DMS153 treated with DMSO at 0.1 percent for 48 hours (cell line): Measurements from ENCODE around the gene F7.
"Not testable (repeated sequence)": the region's sequence is repeated elsewhere in the genome, so short reads cannot be mapped to it uniquely, and the experiment has no call there.

Experiments
- DNase-seq: peaks from one replicate; lab custom pipeline; 2025; ENCODE audit not compliant: unreplicated experiment; lab: John Stamatoyannopoulos, UW

F7 gene

GRCh38 chr13:113098162-113098732, 7.3 kb upstream of the F7 start:
- no peak for DNase-seq

DNA sequence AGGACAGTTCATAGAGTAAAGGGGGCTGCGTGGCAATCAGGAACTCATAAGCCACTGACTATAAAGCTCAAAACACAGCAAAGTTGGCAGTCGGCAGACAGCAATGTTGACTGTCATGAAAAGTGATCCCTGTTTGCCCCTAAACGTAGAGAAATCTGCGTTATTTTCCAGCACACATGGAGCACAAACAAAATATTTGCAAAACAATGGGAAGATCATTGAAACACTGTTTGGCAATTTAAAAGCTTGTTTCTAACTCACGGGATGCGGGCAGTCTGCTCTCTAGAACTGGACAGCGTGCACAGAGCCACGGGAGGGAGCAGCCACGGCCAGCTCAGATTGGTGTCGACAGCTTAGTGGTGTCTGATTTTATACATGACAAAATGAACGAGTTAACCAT, 6.4 kb upstream of the F7 start:
- no peak for DNase-seq

GRCh38 chr13:113102302-113102701, 3.3 kb upstream of the F7 start:
- DNase-seq: not testable (repeated sequence)

- DNase-seq: no peak
Observed at GRCh38 chr13:113102727-113103126, 2.9 kb upstream of the F7 start.

GRCh38 chr13:113103646-113104045, 1.9 kb upstream of the F7 start:
- no peak for DNase-seq

GRCh38 chr13:113105921-113106452, 396 bp downstream of the F7 start:
- no peak for DNase-seq

- no peak for DNase-seq
Observed at GRCh38 chr13:113106711-113107351, 1.2 kb downstream of the F7 start.

- DNase-seq: not testable (repeated sequence)
Observed at GRCh38 chr13:113108521-113108920, 2.9 kb downstream of the F7 start.

- no peak for DNase-seq
Observed at GRCh38 chr13:113109151-113110047, 3.8 kb downstream of the F7 start.

GRCh38 chr13:113110048-113110851, 4.7 kb downstream of the F7 start:
- no peak for DNase-seq

DNA sequence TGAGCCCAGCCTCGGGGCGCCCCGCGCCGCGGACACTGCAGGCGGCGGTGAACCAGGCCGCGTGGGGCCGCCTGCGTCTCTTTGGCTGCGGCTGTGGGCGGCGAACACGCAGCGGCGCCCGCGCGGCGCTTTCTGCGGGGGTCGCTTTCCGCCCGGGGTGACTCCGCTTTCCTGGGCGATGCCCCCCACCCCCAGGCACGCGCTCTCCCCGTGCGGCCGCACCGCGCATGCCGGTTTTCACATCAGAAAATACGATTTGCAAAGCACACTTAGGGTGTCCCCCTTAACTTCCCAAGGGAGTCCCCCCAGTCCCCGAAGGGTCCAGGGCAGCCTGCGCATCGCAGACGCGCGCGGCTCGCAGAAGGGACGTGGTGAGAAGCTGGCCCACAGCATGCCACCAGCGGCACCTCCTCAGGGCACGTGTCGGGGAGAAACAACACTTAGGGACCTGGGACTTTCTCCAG, 5.3 kb downstream of the F7 start:
- DNase-seq: no peak

- not testable (repeated sequence) for DNase-seq
Observed at GRCh38 chr13:113111821-113112220, 6.2 kb downstream of the F7 start.

GRCh38 chr13:113112475-113112874, 6.9 kb downstream of the F7 start:
- DNase-seq: not testable (repeated sequence)

DNA sequence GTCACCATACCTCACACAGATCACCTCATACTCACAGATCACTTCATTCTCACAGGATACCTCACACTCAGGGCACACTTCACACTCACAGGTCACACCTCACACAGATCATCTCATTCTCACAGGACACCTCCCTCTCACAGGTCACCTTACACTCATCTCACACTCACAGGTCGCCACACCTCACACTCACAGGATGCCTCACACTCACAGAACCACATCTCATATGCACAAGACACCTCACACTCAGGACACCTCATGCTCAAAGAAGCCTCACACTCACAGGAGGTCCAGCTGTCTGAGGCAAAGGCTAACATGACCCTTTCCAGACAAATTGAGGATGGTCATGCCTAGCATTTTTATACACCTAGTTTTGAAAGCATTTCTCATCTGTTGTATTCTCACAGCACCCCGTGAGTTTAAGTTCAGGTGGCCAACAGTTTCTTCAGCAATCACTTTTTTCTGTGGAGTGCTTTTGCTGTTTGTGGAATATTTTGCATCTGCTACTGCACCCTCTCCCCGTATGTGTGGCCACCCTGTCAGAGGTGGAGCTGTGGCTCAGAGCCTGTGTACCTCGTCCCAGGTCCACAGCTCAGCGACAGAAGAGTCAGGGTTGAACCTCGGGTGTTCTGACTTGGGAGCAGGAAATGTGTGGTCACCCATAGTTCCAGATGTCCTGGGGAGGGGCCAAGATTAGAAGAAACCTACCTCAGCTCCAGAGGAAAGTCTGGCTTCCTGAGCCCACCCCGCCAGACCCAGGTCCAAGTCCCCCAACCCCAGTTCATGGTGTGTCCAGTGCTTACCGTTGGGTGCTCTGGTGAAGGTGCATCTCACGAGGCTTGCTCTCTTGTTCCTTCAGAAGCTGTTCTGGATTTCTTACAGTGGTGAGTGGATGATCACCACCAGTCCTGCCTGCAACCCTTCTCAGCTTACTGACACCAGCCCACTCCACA, 7.6 kb downstream of the F7 start:
- no peak for DNase-seq

- DNase-seq: no peak
Observed at GRCh38 chr13:113113846-113114271, 8.3 kb downstream of the F7 start.

DNA sequence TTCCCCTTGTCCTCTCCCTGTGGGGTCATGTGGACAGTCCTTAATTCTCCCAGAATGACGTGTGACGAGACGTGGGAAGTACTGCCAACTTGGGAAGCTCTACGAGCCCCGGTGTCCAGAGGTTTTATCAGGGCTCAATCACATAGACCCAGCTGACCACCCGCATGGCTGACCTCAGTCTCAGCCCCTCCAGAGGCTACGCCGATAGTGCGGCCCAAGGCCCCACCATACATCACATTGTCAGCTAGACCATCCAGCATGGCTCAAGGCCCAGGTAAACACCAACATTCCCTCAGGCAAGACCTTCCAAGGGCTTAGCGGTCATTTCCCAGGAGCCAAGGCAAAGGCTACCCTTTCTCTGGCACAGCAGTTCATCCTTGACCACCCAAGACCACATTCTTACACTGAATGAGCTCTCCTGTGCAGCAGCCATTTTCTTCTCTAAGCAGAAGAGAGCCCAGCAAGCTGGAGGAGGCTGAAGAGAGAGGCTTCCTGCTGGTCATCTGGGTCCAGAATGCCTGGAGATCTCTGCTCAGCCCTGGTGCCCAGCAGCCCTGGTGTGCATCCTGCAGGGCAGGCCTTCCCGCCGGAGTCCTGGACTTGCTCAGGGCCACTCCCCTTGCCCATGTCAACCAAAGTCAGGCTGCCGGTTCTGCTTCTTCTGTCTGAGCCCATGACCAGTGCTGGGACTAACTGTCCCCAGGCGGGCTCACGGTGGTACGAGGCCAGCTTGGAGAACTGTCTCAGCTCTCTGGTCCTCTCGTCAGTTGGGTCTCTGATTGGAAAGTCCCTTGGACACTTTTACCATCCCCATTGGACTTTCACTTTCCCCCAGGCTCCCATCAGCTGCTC, 9.1 kb downstream of the F7 start:
- no peak for DNase-seq

DNA sequence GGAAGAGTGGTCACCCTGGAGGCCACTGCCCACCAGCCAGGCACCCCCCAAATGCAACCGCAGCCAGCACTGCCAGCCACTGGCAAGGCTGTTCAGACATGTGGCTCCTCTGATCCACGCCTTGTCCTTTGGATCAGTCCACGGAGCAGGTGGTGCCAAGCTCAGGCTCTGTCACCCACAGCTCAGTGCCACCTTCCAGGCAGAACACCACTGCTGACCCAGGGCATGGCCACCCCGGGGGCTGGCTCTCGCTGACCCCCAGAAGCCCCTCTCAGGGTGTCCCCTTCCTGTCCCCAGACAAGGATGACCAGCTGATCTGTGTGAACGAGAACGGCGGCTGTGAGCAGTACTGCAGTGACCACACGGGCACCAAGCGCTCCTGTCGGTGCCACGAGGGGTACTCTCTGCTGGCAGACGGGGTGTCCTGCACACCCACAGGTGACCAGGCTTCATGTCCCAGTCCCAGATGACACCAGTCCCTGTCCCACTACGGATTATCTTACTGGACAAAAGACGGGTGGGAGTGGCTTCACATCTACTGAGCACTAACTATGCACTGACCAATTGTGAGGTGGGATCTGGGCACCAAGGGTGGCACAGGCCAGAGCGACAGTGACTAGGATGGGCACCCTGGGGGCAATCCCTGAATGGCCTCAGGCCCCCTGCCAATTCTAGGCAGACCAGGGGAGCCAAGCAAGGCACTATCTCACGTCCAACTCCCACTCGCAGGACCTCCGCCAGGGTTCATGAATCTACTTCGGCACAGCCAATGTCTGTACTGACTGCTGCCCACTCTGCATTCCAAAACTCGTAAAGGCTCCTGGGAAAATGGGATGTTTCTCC, 10.0 kb downstream of the F7 start:
- DNase-seq: no peak
